Head of caudate nucleus (tissue), 42 donors: ENCODE results near the gene SPART.
"Not testable (repeated sequence)": the region's sequence is repeated elsewhere in the genome, so short reads cannot be mapped to it uniquely, and the experiment has no call there.

ENCODE experiments used
- DNase-seq, 42 donors: peaks; one replicate each; pipeline versions ENCODE4 v3.0.0 to v3.0.0-alpha.2; 2020 to 2021; ENCODE audit warnings: mixed read lengths in 7 of 42
- intact Hi-C: fragments of 100-400 bp; cut with DNase I; formaldehyde crosslinking; loops from one replicate; pipeline ENCODE4 v1.15.0; 2022

Gene SPART

GRCh38 chr13:36325912-36326311 is 20.3 kb downstream of the SPART start:
- no peak for DNase-seq
- intact Hi-C loops, result no loop called here

GRCh38 chr13:36324881-36325280 is 21.3 kb downstream of the SPART start:
- intact Hi-C loops, DNase-seq: not testable (repeated sequence)

- DNase-seq, result no peak
Observed at GRCh38 chr13:36323951-36324566, 22.1 kb downstream of the SPART start.

GRCh38 chr13:36323408-36323807 is 22.8 kb downstream of the SPART start:
- intact Hi-C loops, result no loop called here
- DNase-seq, result no peak

More at GRCh38 chr13:36323951-36324566, 22.1 kb downstream of the SPART start:
- intact Hi-C loops, result no loop called here

- DNase-seq, intact Hi-C loops: not testable (repeated sequence)
Observed at GRCh38 chr13:36319793-36320192, 26.4 kb downstream of the SPART start.

GRCh38 chr13:36313047-36313969 is 32.9 kb downstream of the SPART start:
- DNase-seq, result no peak
- intact Hi-C loops, result no loop called here

GRCh38 chr13:36310417-36311108 is 35.6 kb downstream of the SPART start:
- no peak for DNase-seq
- intact Hi-C loops, result no loop called here

- DNase-seq, result no peak
- intact Hi-C loops, result no loop called here
Observed at GRCh38 chr13:36302289-36302688, 43.9 kb downstream of the SPART start.

- DNase-seq, intact Hi-C loops: not testable (repeated sequence)
Observed at GRCh38 chr13:36299469-36299868, 46.7 kb downstream of the SPART start.

GRCh38 chr13:36298535-36299068 is 47.6 kb downstream of the SPART start:
- peak in 3 of 42 donors; percentile 6 to 18 (median 13) for DNase-seq

GRCh38 chr13:36297366-36298338 is 48.5 kb downstream of the SPART start, which contains the start of gene CCDC169:
CCDC169 (minus strand) TSS chr13:36297814; CDS start chr13:36297719, 95 bp downstream.
- peak; percentile 47 to 89 (median 78) for DNase-seq
- intact Hi-C loops, result no loop called here

More at GRCh38 chr13:36298535-36299068, 47.6 kb downstream of the SPART start:
- intact Hi-C loops, result no loop called here

GRCh38 chr13:36294096-36294495 is 52.1 kb downstream of the SPART start:
- no peak for DNase-seq
- intact Hi-C loops, result no loop called here

- DNase-seq, result no peak
- intact Hi-C loops, result no loop called here
Observed at GRCh38 chr13:36293497-36293896, 52.7 kb downstream of the SPART start.

- intact Hi-C loops, result no loop called here
- no peak for DNase-seq
Observed at GRCh38 chr13:36288794-36289391, 57.3 kb downstream of the SPART start.

- intact Hi-C loops, result no loop called here
- no peak for DNase-seq
Observed at GRCh38 chr13:36286006-36286405, 60.2 kb downstream of the SPART start.

GRCh38 chr13:36282821-36283432 is 63.3 kb downstream of the SPART start:
- intact Hi-C loops, result loop anchor here (5.0 kb wide), 2 partner anchors 306 to 454 kb away; no protein-coding TSS in a partner anchor
- peak in 1 of 42 donors; percentile 28 for DNase-seq
